IMR-90 (cell line): ENCODE measurements around the gene CCDC102A. TPM values are rescaled to one million over a fixed set of nuclear protein-coding genes. Genes with fewer than 3 reads are reported as not detected.

Source experiments
- ATAC-seq: fragments of 200-7000 bp; cut with Tn5 transposase; 2 replicates; pipeline ENCODE4 v1.9.1; 2020; ENCODE audit warnings: low read depth, mild to moderate bottlenecking, moderate library complexity
- BruUV-seq: library from RNA; stranded (reverse); fragments of 400-500 nt; replicated peaks from 2 replicates; lab custom pipeline; 2021; lab: Mats Ljungman, UMichigan
- CTCF ChIA-PET: fragments of 300-600 bp; formaldehyde crosslinking; extraction: SDS; loops from one replicate; lab custom pipeline; 2021; ENCODE audit warnings: antibody characterized with exemption; lab: Yijun Ruan, JAX
- POLR2A ChIA-PET: fragments of 300-600 bp; sonication (Branson Sonifier 250); formaldehyde crosslinking; loops from one replicate; lab custom pipeline; 2022; ENCODE audit warnings: antibody characterized with exemption; ENCODE audit not compliant: unreplicated experiment; lab: Charles Lee
- DNase-seq: peaks from one replicate; pipeline ENCODE4 v3.0.0; 2013
- H2AFZ ChIP-seq: replicated peaks from 2 replicates; pipeline ENCODE3; 2013; ENCODE audit warnings: low read length, mild to moderate bottlenecking; ENCODE audit not compliant: poor library complexity
- H2AK5ac ChIP-seq: 2 replicates; pipeline ENCODE4 v1.6.1; 2013; ENCODE audit warnings: low read depth, low read length, inconsistent platforms
- H2AK9ac ChIP-seq: replicated peaks from 2 replicates; pipeline ENCODE3; 2013; ENCODE audit warnings: mild to moderate bottlenecking, low read depth, low read length, moderate library complexity; ENCODE audit not compliant: poor library complexity
- H2BK120ac ChIP-seq: 2 replicates; pipeline ENCODE4 v1.6.1; 2013; ENCODE audit warnings: low read depth, low read length, inconsistent platforms
- H2BK15ac ChIP-seq: 3 replicates; pipeline ENCODE4 v1.6.1; 2013; ENCODE audit warnings: low read depth, low read length, inconsistent platforms
- H2BK20ac ChIP-seq: 2 replicates; pipeline ENCODE4 v1.6.1; 2013; ENCODE audit warnings: low read depth, mild to moderate bottlenecking, inconsistent platforms, low read length, moderate library complexity
- H2BK5ac ChIP-seq: 2 replicates; pipeline ENCODE4 v1.6.1; 2013; ENCODE audit warnings: mild to moderate bottlenecking, low read depth, low read length, inconsistent platforms; ENCODE audit not compliant: poor library complexity, severe bottlenecking
- H3K14ac ChIP-seq: replicated peaks from 2 replicates; pipeline ENCODE4 v1.6.1; 2013; ENCODE audit warnings: low read depth, low read length, inconsistent platforms
- H3K18ac ChIP-seq: 2 replicates; pipeline ENCODE4 v1.6.1; 2013; ENCODE audit warnings: low read depth, low read length, control low read depth
- H3K23ac ChIP-seq: 2 replicates; pipeline ENCODE4 v1.6.1; 2013; ENCODE audit warnings: low read depth, low read length, inconsistent platforms
- H3K27ac ChIP-seq: 2 replicates; pipeline ENCODE4 v1.5.1; 2013; ENCODE audit warnings: mild to moderate bottlenecking, control low read depth, low read length; ENCODE audit not compliant: insufficient read depth
- H3K27me3 ChIP-seq: 2 replicates; pipeline ENCODE4 v1.6.1; 2013; ENCODE audit warnings: low read length; ENCODE audit not compliant: control insufficient read depth, insufficient read depth
- H3K36me3 ChIP-seq: 2 replicates; pipeline ENCODE4 v1.6.1; 2013; ENCODE audit warnings: low read length, mixed read lengths; ENCODE audit not compliant: control insufficient read depth, insufficient read depth
- H3K4ac ChIP-seq: 2 replicates; pipeline ENCODE4 v1.6.1; 2013; ENCODE audit warnings: low read depth, low read length, inconsistent platforms
- H3K4me1 ChIP-seq: 2 replicates; pipeline ENCODE4 v1.6.1; 2013; ENCODE audit warnings: low read length, mixed read lengths; ENCODE audit not compliant: control insufficient read depth, insufficient read depth
- H3K4me2 ChIP-seq: 2 replicates; pipeline ENCODE4 v1.6.1; 2013; ENCODE audit warnings: low read depth, mild to moderate bottlenecking, control low read depth, low read length, moderate library complexity
- H3K4me3 ChIP-seq: 2 replicates; pipeline ENCODE4 v1.5.1; 2013; ENCODE audit warnings: low read depth, mild to moderate bottlenecking, control low read depth, low read length, moderate library complexity; ENCODE audit not compliant: insufficient read depth
- H3K56ac ChIP-seq: 2 replicates; pipeline ENCODE4 v1.6.1; 2013; ENCODE audit warnings: low read length, inconsistent platforms; ENCODE audit not compliant: insufficient read depth; ENCODE audit errors: extremely low read depth
- H3K79me1 ChIP-seq, 2 experiments: 2 replicates each; pipeline ENCODE4 v1.6.1; 2013; ENCODE audit warnings: low read length in 2 of 2, inconsistent platforms in 1 of 2, low read depth in 1 of 2
- H3K9ac ChIP-seq: 2 replicates; pipeline ENCODE4 v1.6.1; 2013; ENCODE audit warnings: low read depth, low read length, control low read depth
- H3K9me1 ChIP-seq: 2 replicates; pipeline ENCODE4 v1.6.1; 2013; ENCODE audit warnings: low read length, inconsistent platforms; ENCODE audit not compliant: insufficient read depth
- H3K9me3 ChIP-seq: 2 replicates; pipeline ENCODE4 v1.6.1; 2013; ENCODE audit warnings: low read length; ENCODE audit not compliant: control insufficient read depth, insufficient read depth
- H4K20me1 ChIP-seq: 2 replicates; pipeline ENCODE4 v1.6.1; 2013; ENCODE audit warnings: low read length, inconsistent platforms; ENCODE audit not compliant: insufficient read depth
- H4K5ac ChIP-seq: 2 replicates; pipeline ENCODE4 v1.6.1; 2013; ENCODE audit warnings: mild to moderate bottlenecking, low read depth, low read length, control low read depth
- H4K8ac ChIP-seq, 2 experiments: 2 replicates each; pipeline ENCODE4 v1.6.1; 2013; ENCODE audit warnings: low read depth in 2 of 2, low read length in 2 of 2, control low read depth in 1 of 2, inconsistent platforms in 1 of 2
- H4K91ac ChIP-seq: 2 replicates; pipeline ENCODE4 v1.6.1; 2013; ENCODE audit warnings: low read depth, low read length, inconsistent platforms; ENCODE audit not compliant: insufficient read depth
- BHLHE40 ChIP-seq: fragments of 150-350 bp; IDR thresholded peaks from 2 replicates; pipeline ENCODE4 v1.6.1; 2016; ENCODE audit warnings: mild to moderate bottlenecking, low read depth, low read length
- CEBPB ChIP-seq: IDR thresholded peaks from 2 replicates; pipeline ENCODE4 v1.6.1; 2012; ENCODE audit warnings: low read depth, low read length, improper control_type of control experiment
- MAZ ChIP-seq: IDR thresholded peaks from 2 replicates; pipeline ENCODE4 v1.6.1; 2012; ENCODE audit warnings: low read depth, mild to moderate bottlenecking, low read length, improper control_type of control experiment, moderate library complexity, borderline replicate concordance
- WGBS, 2 experiments: methylation state at CpG; one replicate each; pipeline versions ENCODE4 v1.1.5 to v1.1.7; 2013; ENCODE audit warnings: missing lambda C conversion rate in 2 of 2; ENCODE audit not compliant: insufficient read length in 1 of 2; ENCODE audit errors: extremely low coverage in 2 of 2; 5-methylcytosine and 5-hydroxymethylcytosine counted together
- dilution Hi-C: fragments of 300-500 bp; cut with HindIII; formaldehyde crosslinking; loops from one replicate; pipeline ENCODE4 v1.14.3; 2018; ENCODE audit warnings: low sequenced_read_pairs; ENCODE audit not compliant: unreplicated experiment
- in situ Hi-C: fragments of 300-500 bp; cut with MboI; formaldehyde crosslinking; loops from 3 replicates; pipeline ENCODE4 v1.14.3; 2019; ENCODE audit warnings: low sequenced_read_pairs, inconsistent platforms, mixed read lengths
- intact Hi-C: fragments of 100-400 bp; cut with micrococcal nuclease; formaldehyde crosslinking; loops from 2 replicates; pipeline ENCODE4 v1.10.0; 2022
- polyA plus RNA-seq, 3 experiments: library from polyadenylated mRNA; depleted of rRNA; stranded (reverse); fragments of >200 nt; gene quantifications; 2 replicates each; pipeline ENCODE4 v1.2.3, GENCODE V29; 2012; ENCODE audit warnings: low replicate concordance in 1 of 3
- total RNA-seq: library from RNA; depleted of rRNA; stranded (reverse); fragments of >200 nt; gene quantifications from 2 replicates; pipeline ENCODE4 v1.2.3, GENCODE V29; 2012

CCDC102A gene
- total and polyA plus RNA-seq, 2 of the 4 experiments (the other 2 are of a cell fraction) = 5.4 to 8.5 TPM

- no peak overlapping the region for H2BK15ac ChIP-seq
- H3K4me1 ChIP-seq = peaks cover 12% of the 10 kb centered on the region
- in situ Hi-C loops = no loop called here
- 0 out of 2 replicates have a peak overlapping the region, but pooled peaks have one; percentile 7 for H3K18ac ChIP-seq
- H3K9ac ChIP-seq = peak overlapping the region; percentile 28; the same call in 1 of the 2 replicates
- no peaks in the 10 kb centered on the region for H4K20me1 ChIP-seq
- H3K36me3 ChIP-seq = peaks cover 3% of the 10 kb centered on the region; the same call in 1 of the 2 replicates
- no peak overlapping the region for H2BK5ac ChIP-seq
- ATAC-seq (peak; percentile 82), DNase-seq (peak; percentile 54)
- CTCF ChIA-PET = no interaction called here
- H2AFZ ChIP-seq = peak overlapping the region; percentile 86
- peak overlapping the region; percentile 46; the same call in 1 of the 2 replicates for H4K91ac ChIP-seq
- peak overlapping the region; percentile 23; the same call in 1 of the 2 replicates for H3K14ac ChIP-seq
- 4% methylated on average over 4 of the region's 36 CpGs; no CpG with 5 or more reads in 1 of the 2 experiments for WGBS, 2 experiments
- peaks cover 9 to 22% of the 10 kb centered on the region in 2 experiments for H3K79me1 ChIP-seq
- POLR2A ChIA-PET = no interaction called here
- dilution Hi-C loops = no loop called here
- H4K8ac ChIP-seq = peak overlapping the region; percentile 27 to 76; a peak in 3 of 4 replicates
- H3K4me2 ChIP-seq = peak overlapping the region; percentile 90
- H3K4ac ChIP-seq = peak overlapping the region; percentile 36; the same call in 1 of the 2 replicates
- peak overlapping the region; percentile 16; the same call in 1 of the 2 replicates for H4K5ac ChIP-seq
- no peaks in the 10 kb centered on the region for H3K9me1 ChIP-seq
- H2BK120ac ChIP-seq = no peak overlapping the region
- intact Hi-C loops = no loop called here
- peak overlapping the region; percentile 39; the same call in 1 of the 2 replicates for H3K56ac ChIP-seq
- no TSS peak for BruUV-seq
- peak overlapping the region; percentile 84 for H2AK9ac ChIP-seq
- H3K27me3 ChIP-seq = no peaks in the 10 kb centered on the region
- TF ChIP-seq MAZ (peak; percentile 76; the same call in 1 of the 2 replicates), CEBPB (no peak), BHLHE40 (peak; percentile 74; the same call in 1 of the 2 replicates)
- peak overlapping the region; percentile 16; the same call in 1 of the 2 replicates for H2AK5ac ChIP-seq
- H3K23ac ChIP-seq = no peak overlapping the region
- H2BK20ac ChIP-seq = no peak overlapping the region
- H3K4me3 ChIP-seq = peak overlapping the region; percentile 42
- H3K9me3 ChIP-seq = no peaks in the 10 kb centered on the region
- no peak overlapping the region; the same call in 1 of the 2 replicates for H3K27ac ChIP-seq
These were observed 57.0 kb downstream of the CCDC102A start for GRCh38 chr16:57479205-57479975.
